GM19238 (cell line): Measurements from ENCODE around the gene PRR5L.

Source experiments
- DNase-seq: peaks from one replicate; pipeline ENCODE4 v3.0.0; 2011; ENCODE audit warnings: low spot score; ENCODE audit not compliant: insufficient read length

PRR5L gene

GRCh38 chr11:36357831-36358230 is 61.7 kb downstream of the PRR5L start:
- DNase-seq = no peak

DNA sequence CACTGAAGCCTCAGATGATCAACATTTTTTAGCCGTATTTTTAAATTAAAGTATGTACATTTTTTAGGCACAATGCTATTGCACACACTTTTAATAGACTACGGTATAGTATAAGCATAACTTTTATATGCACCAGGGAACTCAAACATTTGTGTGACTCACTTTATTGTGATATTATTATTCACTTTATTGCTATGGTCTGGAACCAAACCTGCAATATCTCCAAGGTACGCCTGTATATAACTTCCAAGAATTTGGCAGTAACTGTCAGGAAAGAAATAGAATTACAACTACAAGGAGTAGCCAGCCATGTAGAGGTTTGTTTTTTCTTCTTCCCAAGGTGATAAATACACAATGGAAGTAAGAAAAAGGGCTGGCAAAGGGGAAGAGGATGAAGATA is 62.3 kb downstream of the PRR5L start:
- no peak for DNase-seq

GRCh38 chr11:36360318-36360717 is 64.2 kb downstream of the PRR5L start:
- no peak for DNase-seq

- no peak for DNase-seq
Observed at GRCh38 chr11:36360826-36361415, 64.8 kb downstream of the PRR5L start.

GRCh38 chr11:36361472-36361871 is 65.4 kb downstream of the PRR5L start:
- DNase-seq = no peak

DNA sequence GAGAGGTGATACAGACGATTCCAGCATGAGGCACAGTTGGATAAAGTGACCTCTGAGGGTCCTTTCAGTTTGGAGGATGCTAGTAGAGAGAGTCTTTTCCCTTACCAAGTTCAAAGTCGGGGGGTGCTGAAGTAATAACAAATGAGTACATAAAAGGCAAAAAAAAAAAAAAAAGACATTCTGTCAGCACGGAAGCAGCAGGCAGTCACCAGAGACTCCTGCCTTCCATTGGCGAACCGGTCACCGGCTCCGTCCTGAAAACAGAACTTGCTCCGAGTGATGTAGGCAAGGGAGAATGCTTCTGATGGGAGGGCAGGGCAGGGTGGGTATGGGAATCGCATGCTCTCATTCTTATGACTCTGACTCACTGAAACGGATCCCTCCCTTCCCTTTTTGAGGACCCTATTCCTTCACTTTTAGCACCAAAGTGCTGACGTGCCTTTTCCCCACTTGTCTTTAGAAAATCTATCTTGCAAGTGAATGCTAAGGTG is 65.9 kb downstream of the PRR5L start:
- DNase-seq = no peak

DNA sequence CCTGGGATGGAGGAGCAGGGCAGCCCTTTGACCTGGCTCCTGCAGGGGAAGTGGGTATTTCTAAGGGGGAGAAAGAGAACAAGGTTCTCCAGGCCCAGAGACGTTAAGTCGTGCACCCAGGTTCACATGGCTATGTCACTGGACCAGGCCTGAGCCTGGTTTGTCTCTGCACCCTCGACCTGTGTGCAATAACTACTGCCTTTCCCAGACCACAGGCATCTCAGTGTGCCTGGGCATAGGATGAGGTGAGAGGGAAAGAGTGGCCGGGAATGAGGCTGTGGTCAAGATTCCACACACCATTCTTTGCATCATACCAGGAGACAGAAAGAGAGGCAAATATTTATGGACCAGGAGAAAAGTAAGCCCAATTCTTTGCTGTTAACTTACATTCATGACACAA is 66.8 kb downstream of the PRR5L start:
- no peak for DNase-seq

DNA sequence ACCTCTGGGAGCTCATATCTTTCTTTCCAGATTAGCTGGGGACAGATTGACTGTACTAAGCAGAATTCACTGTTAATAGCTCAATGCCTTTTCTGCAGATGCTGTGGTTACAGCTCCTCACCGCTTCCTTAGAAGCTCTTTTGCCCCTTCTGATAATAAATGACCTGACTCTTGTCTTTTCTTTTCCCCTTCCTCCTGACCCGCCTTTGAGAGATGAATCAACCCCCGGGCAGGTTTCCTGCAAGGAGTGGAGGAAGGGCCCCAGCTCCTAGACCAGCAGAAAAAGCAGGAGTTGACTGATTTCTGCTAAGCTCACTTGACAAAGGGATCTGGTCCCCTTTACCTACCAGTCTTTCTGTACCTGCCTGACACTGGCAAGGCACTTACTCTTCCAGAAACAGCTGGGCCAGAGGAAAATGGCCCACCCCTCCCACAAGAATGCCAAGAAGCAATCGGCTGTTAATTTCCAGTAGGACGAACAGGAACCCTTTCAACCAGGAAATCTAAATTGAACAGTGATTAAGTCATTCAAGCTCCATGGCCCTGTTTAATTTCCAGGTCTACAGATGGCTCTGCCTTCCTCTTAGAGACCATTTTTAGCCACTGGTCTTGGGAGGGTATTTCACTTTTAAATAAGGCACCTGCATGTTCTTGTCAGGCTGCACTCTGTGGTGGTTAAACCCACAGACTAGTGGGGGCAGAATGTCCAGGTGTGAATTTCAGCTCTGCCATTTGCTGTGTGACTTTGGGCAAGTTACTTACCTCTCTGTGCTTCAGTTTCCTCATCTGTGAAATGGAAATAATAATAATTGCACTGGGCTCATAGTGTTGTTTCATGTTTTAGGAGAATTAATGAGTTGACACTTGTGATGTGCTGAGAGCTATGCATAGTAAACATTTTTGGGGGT is 67.5 kb downstream of the PRR5L start:
- DNase-seq = no peak

DNA sequence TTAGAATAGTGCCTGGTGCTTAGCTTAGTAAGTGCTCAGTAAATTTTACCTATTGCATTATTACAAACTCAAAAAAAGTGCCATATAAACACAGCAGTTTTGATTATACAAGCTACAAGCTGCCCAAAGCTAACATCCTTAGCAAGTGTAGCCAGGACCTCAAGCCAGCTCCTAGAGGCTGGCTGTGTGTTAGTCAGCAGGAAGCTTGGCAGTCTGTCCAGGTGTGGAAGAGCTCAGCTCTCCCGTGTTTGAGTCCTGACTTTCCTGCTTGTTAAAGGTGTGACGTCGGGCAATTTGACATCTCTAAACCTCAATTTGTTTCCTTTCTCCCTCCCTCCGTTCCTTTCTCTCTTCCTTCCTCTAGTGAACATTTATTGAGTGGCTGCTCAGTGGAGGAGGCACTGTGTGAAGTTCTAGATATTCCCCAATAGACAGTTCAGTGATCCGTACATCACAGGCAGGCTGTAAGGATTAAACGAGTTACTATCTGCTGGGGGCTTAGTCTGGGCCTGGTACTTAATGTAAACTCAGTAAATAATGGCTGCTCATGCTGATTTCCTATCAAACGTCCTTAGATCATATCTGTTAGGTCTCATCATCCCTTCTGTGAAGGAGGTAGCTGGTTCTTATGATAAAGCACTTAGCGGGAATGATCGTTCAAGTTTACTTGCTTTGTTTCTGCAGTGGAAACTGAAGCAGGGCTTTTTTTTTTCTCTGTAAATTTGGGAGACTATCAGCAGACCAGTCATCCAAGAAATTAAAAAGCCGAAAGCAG is 68.7 kb downstream of the PRR5L start:
- DNase-seq = no peak

DNA sequence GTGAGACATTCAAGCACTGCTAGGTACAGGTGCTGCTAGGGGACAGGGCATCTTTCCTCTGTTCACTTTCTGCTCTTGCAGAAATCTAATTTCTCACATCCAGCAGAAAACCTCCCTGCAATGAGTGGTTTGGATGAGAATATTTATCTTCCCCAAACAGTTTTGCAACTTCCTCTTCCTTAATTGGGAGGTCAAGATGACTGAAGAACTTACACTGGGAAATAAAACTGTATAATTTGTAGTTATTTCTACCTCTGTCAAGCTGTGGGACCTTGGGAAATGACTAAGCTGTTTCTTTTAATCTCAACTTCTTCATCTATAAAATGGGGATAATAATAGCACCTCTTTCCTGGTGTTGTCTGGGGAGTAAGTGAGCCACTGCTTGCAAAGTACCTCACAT is 69.8 kb downstream of the PRR5L start:
- no peak for DNase-seq

GRCh38 chr11:36367806-36368680 is 72.0 kb downstream of the PRR5L start:
- DNase-seq = no peak

- no peak for DNase-seq
Observed at GRCh38 chr11:36371181-36371580, 75.1 kb downstream of the PRR5L start.

- DNase-seq = no peak
Observed at GRCh38 chr11:36371590-36371989, 75.5 kb downstream of the PRR5L start.

GRCh38 chr11:36372101-36372771 is 76.1 kb downstream of the PRR5L start:
- no peak for DNase-seq

DNA sequence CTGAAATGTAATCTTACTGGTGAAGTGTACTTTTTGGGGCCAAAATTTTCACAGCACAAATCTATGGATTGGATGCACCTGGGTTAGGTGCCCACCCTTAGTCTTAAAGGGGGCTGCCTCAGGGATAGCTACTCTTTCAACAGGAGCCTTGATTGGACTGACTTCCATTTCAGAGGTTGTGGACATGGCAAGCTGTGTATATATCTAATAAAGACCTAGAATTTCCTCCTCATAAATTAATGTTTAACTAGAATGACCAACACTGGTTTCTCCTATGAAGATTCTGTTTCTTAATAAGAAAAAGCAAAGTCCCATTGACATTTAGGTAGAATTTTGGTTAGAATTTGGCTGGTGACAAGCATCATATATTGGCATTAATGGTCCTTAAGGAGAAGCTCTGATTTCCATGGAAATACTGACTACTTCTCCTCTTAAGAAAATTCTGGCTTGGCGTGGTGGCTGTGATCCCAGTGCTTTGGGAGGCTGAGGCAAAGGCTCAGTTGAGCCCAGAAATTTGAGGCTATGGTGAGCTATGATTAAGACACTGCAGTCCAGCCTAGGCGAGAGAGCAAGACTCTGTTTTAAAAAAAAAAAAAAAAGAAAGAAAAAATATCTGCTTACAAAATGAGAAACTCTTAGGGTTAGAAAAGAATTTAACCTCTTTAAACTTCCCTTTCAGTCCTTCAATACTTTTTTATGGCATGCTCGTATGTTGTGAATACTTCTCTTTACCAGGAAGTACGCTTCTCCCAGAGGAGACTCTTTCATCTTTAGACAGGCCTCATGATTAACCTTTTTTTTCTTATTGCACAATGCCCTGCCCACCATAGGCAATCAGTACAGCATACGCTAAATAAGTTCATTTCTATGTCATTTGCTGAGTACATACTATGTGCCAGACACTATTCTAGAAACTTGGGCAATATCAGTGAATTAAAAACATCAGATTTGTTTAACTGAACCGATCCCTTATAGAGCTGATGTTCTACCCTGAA is 77.2 kb downstream of the PRR5L start:
- DNase-seq = no peak

GRCh38 chr11:36374726-36375125 is 78.6 kb downstream of the PRR5L start:
- DNase-seq = no peak

DNA sequence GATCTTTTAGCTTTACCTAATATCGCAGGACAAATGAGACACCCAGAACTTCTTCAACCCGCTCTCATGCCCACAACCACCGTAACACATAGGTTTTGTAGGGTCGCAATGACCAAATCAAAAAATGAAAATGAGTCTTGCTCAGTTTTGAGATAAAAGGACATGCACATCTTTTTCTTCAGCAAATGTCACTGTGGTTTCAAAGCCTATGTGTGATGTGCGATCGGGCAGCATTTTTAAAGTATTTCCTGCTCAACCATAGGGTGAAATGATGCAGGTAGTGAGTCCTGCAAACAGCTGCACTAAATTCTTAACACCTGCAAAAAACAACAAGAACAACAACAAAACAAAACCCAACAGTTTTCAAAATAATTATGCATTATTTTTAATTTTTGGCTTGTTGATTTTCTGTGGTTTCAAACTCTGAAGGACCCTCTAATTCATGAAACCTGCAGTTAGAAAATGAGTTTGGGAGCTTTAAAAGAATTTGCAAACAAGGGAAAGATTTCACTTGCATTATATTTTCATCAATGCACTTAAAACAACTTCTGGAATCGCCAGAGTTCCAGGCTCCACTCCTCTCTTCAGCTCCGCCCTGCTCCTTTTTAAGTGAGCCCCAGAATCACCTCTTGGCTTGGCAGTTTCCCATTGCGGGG is 79.4 kb downstream of the PRR5L start:
- no peak for DNase-seq

GRCh38 chr11:36376009-36376887 is 80.2 kb downstream of the PRR5L start:
- no peak for DNase-seq
